ENCODE measurements around the gene FAM25G.
"Not testable (repeated sequence)": the region's sequence is repeated elsewhere in the genome, so short reads cannot be mapped to it uniquely, and the experiment has no call there.

FAM25G gene

GRCh38 chr10:47483923-47484322 lies 7.6 kb downstream of the FAM25G start, which contains the start of gene ANXA8:
Gene ANXA8, minus strand, starts transcription at chr10:47484115. Its CDS starts 182 bp downstream, at chr10:47483933.
- not testable (repeated sequence) for H3K4me1 ChIP-seq (ENCODE audit: insufficient read depth, low read length); H3K27me3 ChIP-seq (ENCODE audit: insufficient read depth, low read length, poor library complexity); H3K9me3 ChIP-seq (ENCODE audit: insufficient read depth, low read length, severe bottlenecking); H4K20me1 ChIP-seq (ENCODE audit: insufficient read depth, low read length); H3K27ac ChIP-seq (ENCODE audit: low read length); H3K79me2 ChIP-seq (ENCODE audit: insufficient read depth, low read length); H3K4me2 ChIP-seq (ENCODE audit: insufficient read depth, low read length); H3K9ac ChIP-seq (ENCODE audit: low read depth, low read length); H3K4me3 ChIP-seq (ENCODE audit: low read depth in 1 of 2, low read length in 2 of 2); H3K36me3 ChIP-seq (ENCODE audit: insufficient read depth, low read length); ATAC-seq (ENCODE audit: insufficient read depth, low read depth); H2AFZ ChIP-seq (ENCODE audit: low read depth, low read length); DNase-seq

- H3K4me1 ChIP-seq (ENCODE audit: insufficient read depth, low read length); H3K27ac ChIP-seq (ENCODE audit: low read length); H3K4me3 ChIP-seq (ENCODE audit: low read depth in 1 of 2, low read length in 2 of 2); H2AFZ ChIP-seq (ENCODE audit: low read depth, low read length); H3K36me3 ChIP-seq (ENCODE audit: insufficient read depth, low read length); H4K20me1 ChIP-seq (ENCODE audit: insufficient read depth, low read length); H3K9ac ChIP-seq (ENCODE audit: low read depth, low read length); H3K4me2 ChIP-seq (ENCODE audit: insufficient read depth, low read length); H3K79me2 ChIP-seq (ENCODE audit: insufficient read depth, low read length); H3K9me3 ChIP-seq (ENCODE audit: insufficient read depth, low read length, severe bottlenecking); DNase-seq; ATAC-seq (ENCODE audit: insufficient read depth, low read depth); H3K27me3 ChIP-seq (ENCODE audit: insufficient read depth, low read length, poor library complexity): not testable (repeated sequence)
Measured at GRCh38 chr10:47482367-47482766, 9.1 kb downstream of the FAM25G start.

GRCh38 chr10:47481768-47482181 lies 9.7 kb downstream of the FAM25G start:
- ATAC-seq (ENCODE audit: insufficient read depth, low read depth); H3K27me3 ChIP-seq (ENCODE audit: insufficient read depth, low read length, poor library complexity); H3K79me2 ChIP-seq (ENCODE audit: insufficient read depth, low read length); H3K27ac ChIP-seq (ENCODE audit: low read length); H3K9ac ChIP-seq (ENCODE audit: low read depth, low read length); H3K4me2 ChIP-seq (ENCODE audit: insufficient read depth, low read length); H3K36me3 ChIP-seq (ENCODE audit: insufficient read depth, low read length); H3K4me3 ChIP-seq (ENCODE audit: low read depth in 1 of 2, low read length in 2 of 2); H3K9me3 ChIP-seq (ENCODE audit: insufficient read depth, low read length, severe bottlenecking); DNase-seq; H2AFZ ChIP-seq (ENCODE audit: low read depth, low read length); H4K20me1 ChIP-seq (ENCODE audit: insufficient read depth, low read length); H3K4me1 ChIP-seq (ENCODE audit: insufficient read depth, low read length): not testable (repeated sequence)

- H3K79me2 ChIP-seq (ENCODE audit: insufficient read depth, low read length); H2AFZ ChIP-seq (ENCODE audit: low read depth, low read length); H3K9me3 ChIP-seq (ENCODE audit: insufficient read depth, low read length, severe bottlenecking); DNase-seq; H4K20me1 ChIP-seq (ENCODE audit: insufficient read depth, low read length); H3K4me3 ChIP-seq (ENCODE audit: low read depth in 1 of 2, low read length in 2 of 2); H3K9ac ChIP-seq (ENCODE audit: low read depth, low read length); H3K27ac ChIP-seq (ENCODE audit: low read length); H3K36me3 ChIP-seq (ENCODE audit: insufficient read depth, low read length); H3K27me3 ChIP-seq (ENCODE audit: insufficient read depth, low read length, poor library complexity); ATAC-seq (ENCODE audit: insufficient read depth, low read depth); H3K4me2 ChIP-seq (ENCODE audit: insufficient read depth, low read length); H3K4me1 ChIP-seq (ENCODE audit: insufficient read depth, low read length): not testable (repeated sequence)
Measured at GRCh38 chr10:47481182-47481766, 10.2 kb downstream of the FAM25G start.

GRCh38 chr10:47480133-47480532 lies 11.4 kb downstream of the FAM25G start:
- not testable (repeated sequence) for DNase-seq; H3K9me3 ChIP-seq (ENCODE audit: insufficient read depth, low read length, severe bottlenecking); H3K4me3 ChIP-seq (ENCODE audit: low read depth in 1 of 2, low read length in 2 of 2); H4K20me1 ChIP-seq (ENCODE audit: insufficient read depth, low read length); H3K4me2 ChIP-seq (ENCODE audit: insufficient read depth, low read length); H3K9ac ChIP-seq (ENCODE audit: low read depth, low read length); H3K27me3 ChIP-seq (ENCODE audit: insufficient read depth, low read length, poor library complexity); H3K27ac ChIP-seq (ENCODE audit: low read length); ATAC-seq (ENCODE audit: insufficient read depth, low read depth); H3K36me3 ChIP-seq (ENCODE audit: insufficient read depth, low read length); H2AFZ ChIP-seq (ENCODE audit: low read depth, low read length); H3K4me1 ChIP-seq (ENCODE audit: insufficient read depth, low read length); H3K79me2 ChIP-seq (ENCODE audit: insufficient read depth, low read length)

- H3K9me3 ChIP-seq (ENCODE audit: insufficient read depth, low read length, severe bottlenecking); H3K9ac ChIP-seq (ENCODE audit: low read depth, low read length); ATAC-seq (ENCODE audit: insufficient read depth, low read depth): not testable (repeated sequence)
Measured at GRCh38 chr10:47478114-47478513, 13.4 kb downstream of the FAM25G start.

GRCh38 chr10:47477078-47477477 lies 14.4 kb downstream of the FAM25G start:
- H3K27me3 ChIP-seq (ENCODE audit: insufficient read depth, low read length, poor library complexity); H3K27ac ChIP-seq (ENCODE audit: low read length); H3K79me2 ChIP-seq (ENCODE audit: insufficient read depth, low read length); H3K36me3 ChIP-seq (ENCODE audit: insufficient read depth, low read length); DNase-seq; H3K4me2 ChIP-seq (ENCODE audit: insufficient read depth, low read length); ATAC-seq (ENCODE audit: insufficient read depth, low read depth); H2AFZ ChIP-seq (ENCODE audit: low read depth, low read length); H3K4me3 ChIP-seq (ENCODE audit: low read depth in 1 of 2, low read length in 2 of 2); H3K4me1 ChIP-seq (ENCODE audit: insufficient read depth, low read length); H3K9me3 ChIP-seq (ENCODE audit: insufficient read depth, low read length, severe bottlenecking); H4K20me1 ChIP-seq (ENCODE audit: insufficient read depth, low read length); H3K9ac ChIP-seq (ENCODE audit: low read depth, low read length): not testable (repeated sequence)

More at GRCh38 chr10:47478114-47478513, 13.4 kb downstream of the FAM25G start:
- H3K4me2 ChIP-seq (ENCODE audit: insufficient read depth, low read length); H3K79me2 ChIP-seq (ENCODE audit: insufficient read depth, low read length); H3K4me1 ChIP-seq (ENCODE audit: insufficient read depth, low read length); H3K27me3 ChIP-seq (ENCODE audit: insufficient read depth, low read length, poor library complexity); H4K20me1 ChIP-seq (ENCODE audit: insufficient read depth, low read length); H3K36me3 ChIP-seq (ENCODE audit: insufficient read depth, low read length); H2AFZ ChIP-seq (ENCODE audit: low read depth, low read length); H3K27ac ChIP-seq (ENCODE audit: low read length); H3K4me3 ChIP-seq (ENCODE audit: low read depth in 1 of 2, low read length in 2 of 2); DNase-seq: not testable (repeated sequence)

- ATAC-seq (ENCODE audit: insufficient read depth, low read depth); DNase-seq; H3K36me3 ChIP-seq (ENCODE audit: insufficient read depth, low read length); H3K4me3 ChIP-seq (ENCODE audit: low read depth in 1 of 2, low read length in 2 of 2); H3K4me1 ChIP-seq (ENCODE audit: insufficient read depth, low read length); H2AFZ ChIP-seq (ENCODE audit: low read depth, low read length); H3K4me2 ChIP-seq (ENCODE audit: insufficient read depth, low read length); H3K79me2 ChIP-seq (ENCODE audit: insufficient read depth, low read length); H3K27me3 ChIP-seq (ENCODE audit: insufficient read depth, low read length, poor library complexity); H4K20me1 ChIP-seq (ENCODE audit: insufficient read depth, low read length); H3K9me3 ChIP-seq (ENCODE audit: insufficient read depth, low read length, severe bottlenecking); H3K9ac ChIP-seq (ENCODE audit: low read depth, low read length); H3K27ac ChIP-seq (ENCODE audit: low read length): not testable (repeated sequence)
Measured at GRCh38 chr10:47475101-47475500, 16.4 kb downstream of the FAM25G start.
